ENCODE data around the gene FADS3.

FADS3 gene

DNA sequence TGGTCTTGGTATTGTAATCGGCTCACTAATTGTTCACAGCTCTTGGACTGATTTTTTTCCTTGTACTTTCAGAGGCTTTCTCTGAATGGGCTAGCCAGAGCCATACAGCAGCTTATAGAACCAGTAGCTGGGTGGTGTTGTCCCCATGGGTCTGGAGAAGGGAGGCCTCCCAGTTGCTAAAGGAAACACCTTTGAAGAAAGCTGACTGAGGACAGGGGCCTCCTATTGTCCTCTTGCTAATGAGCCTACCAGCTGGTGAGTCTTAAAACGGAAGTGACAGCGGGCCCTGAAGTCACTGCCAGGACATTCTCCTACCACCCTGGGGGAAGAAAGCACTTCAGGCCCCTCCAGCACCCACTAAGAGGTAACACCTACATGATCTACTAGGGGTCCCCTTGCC lies 9.9 kb downstream of the FADS3 start:
- TF ChIP-seq, protein P1, sequence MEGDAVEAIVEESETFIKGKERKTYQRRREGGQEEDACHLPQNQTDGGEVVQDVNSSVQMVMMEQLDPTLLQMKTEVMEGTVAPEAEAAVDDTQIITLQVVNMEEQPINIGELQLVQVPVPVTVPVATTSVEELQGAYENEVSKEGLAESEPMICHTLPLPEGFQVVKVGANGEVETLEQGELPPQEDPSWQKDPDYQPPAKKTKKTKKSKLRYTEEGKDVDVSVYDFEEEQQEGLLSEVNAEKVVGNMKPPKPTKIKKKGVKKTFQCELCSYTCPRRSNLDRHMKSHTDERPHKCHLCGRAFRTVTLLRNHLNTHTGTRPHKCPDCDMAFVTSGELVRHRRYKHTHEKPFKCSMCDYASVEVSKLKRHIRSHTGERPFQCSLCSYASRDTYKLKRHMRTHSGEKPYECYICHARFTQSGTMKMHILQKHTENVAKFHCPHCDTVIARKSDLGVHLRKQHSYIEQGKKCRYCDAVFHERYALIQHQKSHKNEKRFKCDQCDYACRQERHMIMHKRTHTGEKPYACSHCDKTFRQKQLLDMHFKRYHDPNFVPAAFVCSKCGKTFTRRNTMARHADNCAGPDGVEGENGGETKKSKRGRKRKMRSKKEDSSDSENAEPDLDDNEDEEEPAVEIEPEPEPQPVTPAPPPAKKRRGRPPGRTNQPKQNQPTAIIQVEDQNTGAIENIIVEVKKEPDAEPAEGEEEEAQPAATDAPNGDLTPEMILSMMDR (IDR thresholded peaks at IDR 0.05; ENCODE audit: borderline replicate concordance, control extremely low read depth, extremely low read depth, insufficient read depth, missing control alignments), result no peak
- in situ Hi-C loops (cut with MboI; ENCODE audit: low sequenced_read_pairs, unreplicated experiment), result no loop called here
- no peak for DNase-seq (ENCODE audit: low spot score)

DNA sequence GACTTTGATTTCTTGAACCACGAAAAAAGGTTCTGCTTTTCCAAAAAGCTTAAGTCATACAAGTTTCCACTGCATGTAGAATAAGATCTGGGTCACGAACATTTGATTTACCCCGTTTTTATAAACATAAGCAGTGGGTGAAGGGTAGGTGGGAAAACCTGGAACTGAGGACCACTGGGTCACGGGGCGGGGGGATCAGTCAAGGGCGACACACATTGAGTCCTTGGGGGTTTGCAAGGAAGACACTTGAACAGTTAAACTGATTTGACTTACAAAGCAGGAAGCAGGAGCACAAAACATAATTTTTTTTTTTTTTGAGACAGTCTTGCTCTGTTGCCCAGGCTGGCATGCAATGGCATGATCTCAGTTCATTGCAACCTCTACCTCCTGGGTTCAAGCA lies 10.9 kb downstream of the FADS3 start:
- TF ChIP-seq, protein P1 (IDR thresholded peaks at IDR 0.05; ENCODE audit: borderline replicate concordance, control extremely low read depth, extremely low read depth, insufficient read depth, missing control alignments), result no peak
- no peak for DNase-seq (ENCODE audit: low spot score)
- in situ Hi-C loops (cut with MboI; ENCODE audit: low sequenced_read_pairs, unreplicated experiment), result no loop called here

DNA sequence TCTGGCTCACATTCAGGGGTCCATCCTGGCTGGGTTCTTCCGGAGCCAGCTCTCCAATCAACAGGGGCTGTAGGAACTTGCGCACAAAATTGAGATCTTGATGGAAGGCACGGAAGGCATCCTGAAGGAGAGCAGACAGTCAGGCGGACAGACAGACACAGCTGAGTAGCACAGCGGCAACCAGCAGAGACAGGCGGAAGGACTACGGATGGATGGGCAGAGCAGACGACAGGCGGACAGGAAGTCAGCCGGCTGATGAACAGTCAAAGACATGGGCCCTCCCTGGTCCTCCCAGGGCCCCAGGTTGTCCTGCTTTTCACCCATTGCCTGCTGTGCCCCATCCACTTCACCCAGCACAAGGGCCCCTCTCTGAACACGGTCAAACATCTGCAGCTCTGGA lies 11.3 kb downstream of the FADS3 start:
- in situ Hi-C loops (cut with MboI; ENCODE audit: low sequenced_read_pairs, unreplicated experiment), result no loop called here
- no peak for DNase-seq (ENCODE audit: low spot score)

DNA sequence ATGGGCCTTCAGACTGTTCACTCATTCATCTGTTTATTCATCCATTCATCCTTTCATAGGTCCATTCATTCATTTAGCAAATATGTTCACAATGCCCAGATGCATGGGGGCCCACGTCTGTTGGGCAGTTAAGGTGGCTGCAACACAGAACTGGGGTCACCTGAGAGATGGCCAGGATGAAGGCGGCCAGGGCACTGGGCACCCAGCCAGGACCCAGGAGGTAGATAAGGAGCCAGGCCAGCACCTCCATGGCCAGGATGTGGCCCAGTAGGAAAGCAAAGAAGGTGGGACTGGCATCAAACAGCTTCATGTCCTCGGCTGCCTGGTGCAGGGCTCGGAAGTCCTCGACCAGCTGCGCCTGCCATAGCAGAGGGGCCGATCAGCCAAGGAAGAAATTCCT lies 12.2 kb downstream of the FADS3 start:
- in situ Hi-C loops (cut with MboI; ENCODE audit: low sequenced_read_pairs, unreplicated experiment), result no loop called here
- no peak for DNase-seq (ENCODE audit: low spot score)
- TF ChIP-seq, protein P1 (IDR thresholded peaks at IDR 0.05; ENCODE audit: borderline replicate concordance, control extremely low read depth, extremely low read depth, insufficient read depth, missing control alignments), result no peak

More for the DNA sequence above, 11.3 kb downstream of the FADS3 start:
- TF ChIP-seq, protein P1 (IDR thresholded peaks at IDR 0.05; ENCODE audit: borderline replicate concordance, control extremely low read depth, extremely low read depth, insufficient read depth, missing control alignments), result no peak

DNA sequence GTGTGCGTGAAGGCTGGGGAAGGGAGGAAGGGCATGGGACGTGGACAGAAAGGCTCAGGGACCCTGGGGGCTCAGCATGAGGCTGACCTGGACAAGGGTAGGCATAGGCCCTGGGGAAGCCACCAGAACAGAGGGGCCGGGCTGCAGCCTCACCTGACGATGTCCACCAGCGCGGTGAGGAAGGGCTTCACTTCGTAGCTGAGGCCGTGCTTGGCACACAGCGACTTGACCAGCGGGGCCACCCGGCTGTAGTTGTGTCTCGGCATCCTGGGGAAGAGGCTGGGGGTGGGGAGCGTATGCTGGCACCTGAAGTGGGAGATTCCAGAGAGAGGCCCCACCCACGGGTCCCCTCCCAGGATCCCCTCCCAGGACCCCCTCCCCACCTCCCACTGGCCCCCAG lies 15.6 kb downstream of the FADS3 start:
- no peak for DNase-seq (ENCODE audit: low spot score)
- in situ Hi-C loops (cut with MboI; ENCODE audit: low sequenced_read_pairs, unreplicated experiment), result no loop called here
- TF ChIP-seq, protein P1 (IDR thresholded peaks at IDR 0.05; ENCODE audit: borderline replicate concordance, control extremely low read depth, extremely low read depth, insufficient read depth, missing control alignments), result no peak

DNA sequence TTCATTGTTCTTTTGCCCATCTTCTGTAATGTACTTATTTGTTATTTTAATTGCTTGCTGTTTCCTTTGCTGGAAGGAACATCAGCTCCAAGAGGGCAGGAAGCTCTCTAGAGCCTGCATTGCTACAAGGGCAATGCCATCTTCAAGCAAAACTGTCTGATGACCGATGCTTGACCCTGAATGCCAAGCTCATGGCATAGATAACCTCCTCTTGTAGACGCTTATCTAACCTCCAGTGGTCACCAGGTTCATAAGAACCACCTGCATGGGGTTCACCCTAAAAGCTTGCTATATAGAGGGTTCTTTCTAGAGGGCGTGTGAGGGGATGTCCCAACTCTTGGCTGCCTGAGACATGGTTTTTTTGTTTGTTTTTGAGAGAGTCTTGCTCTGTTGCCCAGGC lies 16.5 kb downstream of the FADS3 start:
- in situ Hi-C loops (cut with MboI; ENCODE audit: low sequenced_read_pairs, unreplicated experiment), result no loop called here
- DNase-seq (ENCODE audit: low spot score), result no peak
- TF ChIP-seq, protein P1 (IDR thresholded peaks at IDR 0.05; ENCODE audit: borderline replicate concordance, control extremely low read depth, extremely low read depth, insufficient read depth, missing control alignments), result no peak

DNA sequence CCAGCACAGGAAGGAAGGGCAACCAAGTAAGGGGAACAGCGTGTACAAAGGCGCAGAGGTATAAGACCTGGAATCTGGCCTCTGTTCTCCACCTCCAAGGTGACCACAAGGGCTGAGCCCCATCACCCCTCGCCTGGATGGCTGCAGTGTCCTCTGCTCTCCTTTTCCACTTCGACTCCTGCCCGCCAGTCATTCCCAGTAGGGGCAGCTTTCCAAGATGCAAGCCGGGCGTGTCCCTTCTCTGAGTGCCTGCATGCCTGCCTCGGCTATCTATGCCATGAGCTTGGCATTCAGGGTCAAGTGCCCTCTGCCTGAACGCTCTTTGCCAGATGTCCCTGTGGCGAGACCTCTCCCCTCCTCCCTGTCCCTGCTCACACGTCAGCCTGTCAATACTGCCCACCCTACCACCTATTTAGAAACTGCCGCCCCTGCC lies 17.0 kb downstream of the FADS3 start:
- in situ Hi-C loops (cut with MboI; ENCODE audit: low sequenced_read_pairs, unreplicated experiment), result no loop called here
- DNase-seq (ENCODE audit: low spot score), result no peak
- TF ChIP-seq, protein P1 (IDR thresholded peaks at IDR 0.05; ENCODE audit: borderline replicate concordance, control extremely low read depth, extremely low read depth, insufficient read depth, missing control alignments), result no peak

All from GM13976 (cell line).